Stimulated activated CD8-positive, alpha-beta memory T cell treated with anti-CD3 and anti-CD28 coated beads, Interleukin-4, amount 100 ng/mL, for 24 hours (primary cell): ENCODE results near the gene EPHB1.

Experiments
- DNase-seq: peaks from one replicate; pipeline ENCODE4 v3.0.0-alpha.2; 2020; ENCODE audit warnings: low read depth

Gene EPHB1

DNA sequence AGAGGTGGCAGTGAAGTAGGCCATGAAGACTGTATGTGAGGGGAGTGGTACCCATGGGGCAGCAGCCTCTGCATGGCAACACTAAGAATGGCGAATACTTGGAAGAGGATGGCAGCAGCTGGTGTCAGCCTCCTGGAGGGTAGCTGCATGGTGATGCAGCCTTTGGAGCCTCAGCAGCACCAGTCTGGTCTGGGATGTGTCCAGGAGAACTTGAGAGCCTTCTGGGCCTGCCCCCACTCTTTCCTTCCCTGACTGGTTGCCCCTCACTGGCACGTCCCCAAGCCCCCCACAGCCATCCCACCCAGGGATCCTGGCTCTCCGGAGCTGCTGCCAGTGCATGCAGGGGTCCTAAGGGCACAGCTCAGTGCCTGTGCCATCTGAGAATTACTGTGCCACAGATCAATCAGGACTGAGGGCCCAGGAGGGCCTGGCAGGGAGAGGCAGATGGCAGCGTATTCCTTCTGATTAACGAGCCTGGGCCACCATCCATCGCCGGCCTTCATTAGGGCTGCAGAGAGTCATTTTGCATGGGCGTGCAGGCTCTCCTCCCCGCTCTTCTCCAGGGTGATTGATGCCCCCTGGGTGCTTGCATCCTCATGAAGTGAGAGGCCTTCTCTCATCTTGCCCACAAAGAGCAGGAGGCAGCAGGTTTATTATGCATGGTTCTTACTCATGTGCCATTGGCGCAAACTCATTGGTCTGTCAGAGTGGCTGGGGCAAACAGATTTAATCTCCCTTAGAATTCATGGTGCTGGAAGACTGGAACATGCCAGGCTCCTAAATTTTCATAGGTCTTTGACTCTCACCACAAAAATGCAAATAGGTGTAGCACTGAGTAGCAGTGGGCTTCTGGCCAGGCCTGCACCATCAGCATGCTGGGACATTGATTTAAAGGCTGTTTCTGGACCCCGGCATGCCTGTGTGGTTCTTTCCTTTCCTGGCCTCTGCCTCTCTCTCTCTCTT, 116.8 kb downstream of the EPHB1 start:
- no peak for DNase-seq

GRCh38 chr3:134916276-134916961, 121.4 kb downstream of the EPHB1 start:
- DNase-seq: no peak

DNA sequence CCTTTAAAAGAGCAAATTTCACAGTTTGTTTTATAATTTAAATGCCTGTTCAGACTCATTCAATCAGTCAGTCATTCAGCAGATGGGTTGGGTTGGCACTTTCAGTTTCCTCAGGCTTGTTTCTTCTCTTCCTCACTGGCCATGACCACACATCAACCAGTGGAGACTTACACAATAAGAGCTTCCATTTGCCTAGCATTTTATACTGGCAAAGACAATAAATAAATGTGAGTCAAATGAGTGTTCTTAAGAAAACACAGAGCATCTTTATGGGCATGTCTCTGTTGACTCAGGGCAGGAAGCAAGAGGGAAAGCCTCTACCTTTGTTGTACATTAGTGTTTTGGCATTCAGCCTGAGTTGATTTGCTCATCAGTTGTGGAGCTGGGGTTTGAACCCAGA, 122.6 kb downstream of the EPHB1 start:
- DNase-seq: no peak

GRCh38 chr3:134918441-134918840, 123.4 kb downstream of the EPHB1 start:
- no peak for DNase-seq

GRCh38 chr3:134922101-134922500, 127.0 kb downstream of the EPHB1 start:
- no peak for DNase-seq

DNA sequence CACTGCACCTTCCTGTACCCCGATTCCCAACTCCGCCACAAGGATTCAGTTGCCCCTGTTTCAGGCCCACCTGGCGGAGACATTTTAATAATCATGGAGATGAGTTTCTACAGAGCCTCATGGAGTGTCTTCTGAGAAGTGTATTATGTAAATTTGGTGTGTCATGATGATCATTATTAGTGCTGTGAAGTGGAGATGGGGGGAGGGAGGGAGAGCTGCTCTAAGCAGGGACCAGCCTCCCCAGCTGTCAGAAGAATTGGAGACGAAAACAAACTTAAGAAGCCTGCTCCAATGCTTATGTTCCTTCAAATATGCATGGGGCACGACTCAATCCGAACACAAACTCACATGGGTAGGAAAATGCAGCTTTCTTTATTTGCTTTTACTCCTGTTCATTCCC, 127.8 kb downstream of the EPHB1 start:
- no peak for DNase-seq

- no peak for DNase-seq
Measured at GRCh38 chr3:134923286-134923685, 128.2 kb downstream of the EPHB1 start.

- no peak for DNase-seq
Measured at GRCh38 chr3:134927599-134927998, 132.5 kb downstream of the EPHB1 start.

DNA sequence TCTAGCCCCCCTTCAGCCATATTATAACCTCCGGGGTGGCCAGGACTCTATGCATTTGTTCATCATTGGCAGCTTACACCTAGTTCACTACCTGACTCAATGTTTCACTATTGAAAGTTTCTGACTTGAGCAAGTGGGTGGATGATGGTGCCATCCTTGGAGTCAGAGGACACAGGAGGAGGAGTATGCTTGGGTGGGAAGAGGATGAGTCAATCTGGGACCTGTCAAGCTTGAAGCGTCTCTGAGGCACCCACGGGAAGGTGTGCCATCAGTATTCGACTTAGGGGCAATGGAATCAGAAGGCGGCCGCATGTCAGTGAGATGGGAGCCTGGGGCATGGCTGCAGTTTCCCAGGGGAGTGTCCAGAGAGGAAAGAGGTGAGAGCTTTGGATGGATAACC, 133.3 kb downstream of the EPHB1 start:
- DNase-seq: no peak

DNA sequence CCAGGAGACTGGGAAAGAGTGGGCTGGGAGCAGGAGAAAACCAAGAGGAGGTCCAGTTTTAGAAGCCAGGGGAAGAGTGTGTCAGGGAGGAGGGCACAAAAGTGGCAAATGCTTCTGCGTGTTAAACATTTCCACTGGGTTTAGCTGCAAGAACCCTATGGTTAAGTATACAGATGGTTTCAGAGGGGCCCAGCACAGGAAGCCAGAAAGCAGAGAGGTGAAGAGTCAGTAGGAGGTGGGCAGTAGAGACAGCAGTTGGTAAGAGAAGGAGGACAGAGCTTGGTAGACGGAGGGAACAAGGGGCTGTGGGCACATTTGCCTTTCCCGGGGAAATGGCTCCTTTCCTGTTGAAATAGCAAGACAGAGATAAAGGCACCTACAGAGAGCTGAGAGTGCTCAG, 133.8 kb downstream of the EPHB1 start:
- DNase-seq: no peak

DNA sequence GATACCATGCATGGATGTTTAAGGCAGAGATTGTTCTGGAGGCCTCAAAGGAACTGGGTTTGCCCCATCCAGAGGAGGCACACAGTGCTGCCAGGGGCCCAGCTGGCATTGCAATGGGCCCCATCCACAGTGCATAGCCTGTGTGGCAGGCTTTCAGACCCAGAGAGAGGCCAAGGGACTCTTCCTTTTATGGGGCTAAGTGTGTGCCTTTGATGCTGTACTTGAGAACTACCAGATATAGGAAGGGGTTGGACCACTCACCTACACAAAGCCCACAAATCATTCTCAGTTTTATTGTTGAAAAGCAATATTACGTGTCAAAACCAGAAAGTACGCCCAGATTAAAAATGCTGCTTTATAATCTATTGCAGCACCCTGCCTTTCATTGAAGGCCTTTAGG, 134.9 kb downstream of the EPHB1 start:
- no peak for DNase-seq

DNA sequence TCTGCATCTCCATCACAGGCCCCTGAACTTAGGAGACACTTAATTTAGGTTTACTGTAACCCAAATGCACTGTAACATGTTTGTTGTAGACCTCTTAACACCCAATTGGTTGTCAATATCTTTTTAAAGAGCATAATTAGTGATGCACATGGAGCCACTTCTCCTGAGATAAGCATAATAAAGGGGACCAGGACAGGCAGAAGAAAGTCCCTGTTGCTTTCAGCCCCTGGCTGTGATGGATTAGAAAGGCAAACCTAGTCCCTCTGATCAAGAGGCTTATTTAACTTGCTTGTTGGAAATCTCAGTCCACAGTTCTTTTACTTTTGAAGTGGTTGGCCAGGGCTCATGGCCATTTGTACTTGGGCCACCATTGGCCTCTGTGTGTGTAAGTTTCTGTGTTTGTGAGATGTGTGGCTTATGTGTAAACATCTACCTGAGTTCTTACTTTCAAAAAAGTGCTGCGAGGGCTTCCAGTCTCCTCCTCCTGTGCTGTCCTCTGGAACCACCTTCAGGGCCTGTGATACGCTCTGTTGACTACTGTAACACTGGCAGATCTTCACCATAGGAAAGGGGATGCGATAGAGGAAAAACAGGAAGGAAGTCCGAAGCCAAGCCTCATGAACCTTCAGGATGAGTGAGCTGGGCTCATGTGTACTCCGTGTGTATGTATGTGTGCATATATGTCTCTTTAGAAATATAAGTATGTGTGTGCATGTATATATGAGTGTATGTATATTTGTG, 136.2 kb downstream of the EPHB1 start:
- DNase-seq: no peak

- DNase-seq: no peak
Measured at GRCh38 chr3:134932035-134932434, 137.0 kb downstream of the EPHB1 start.

DNA sequence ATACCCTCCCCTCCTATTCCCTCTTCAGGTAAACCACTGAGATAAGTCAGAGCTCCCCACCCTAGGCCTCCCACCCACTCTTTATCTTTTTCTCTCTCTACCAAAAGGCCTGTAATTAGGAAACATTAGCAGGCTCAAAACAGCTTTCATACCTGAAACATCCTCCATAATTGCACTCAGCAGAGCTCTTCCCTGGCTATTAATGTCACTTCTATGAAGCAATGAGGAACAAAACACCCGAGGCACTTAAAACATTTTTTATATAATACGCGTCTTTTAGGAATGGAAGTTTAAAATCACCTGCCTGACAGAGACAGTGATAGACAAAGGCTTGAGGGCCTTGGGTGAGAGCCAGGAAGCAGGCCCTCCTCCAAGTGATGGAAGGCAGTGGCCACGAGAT, 138.9 kb downstream of the EPHB1 start:
- DNase-seq: no peak

- DNase-seq: no peak
Measured at GRCh38 chr3:134934933-134935332, 139.9 kb downstream of the EPHB1 start.

- DNase-seq: no peak
Measured at GRCh38 chr3:134937256-134938028, 142.4 kb downstream of the EPHB1 start.

- DNase-seq: no peak
Measured at GRCh38 chr3:134938029-134938525, 143.0 kb downstream of the EPHB1 start.

DNA sequence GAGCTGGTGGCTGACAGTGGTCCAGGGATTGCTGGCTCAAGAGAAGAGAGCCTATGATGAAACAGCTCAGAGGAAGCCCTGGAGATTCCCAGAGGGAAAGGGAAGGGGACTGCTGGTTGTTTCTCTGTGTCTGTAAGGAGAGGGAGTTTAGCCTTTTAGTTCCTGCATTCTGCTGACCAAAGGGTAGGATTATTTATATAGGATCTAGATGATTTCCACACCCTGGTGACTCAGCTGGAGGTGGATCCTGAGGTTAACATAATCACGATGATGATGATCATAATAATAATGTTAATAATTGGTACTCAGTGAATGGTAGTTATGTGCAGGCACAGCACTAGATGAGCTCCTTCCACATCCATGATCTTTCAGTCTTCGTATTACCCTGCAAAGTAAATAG, 144.9 kb downstream of the EPHB1 start:
- DNase-seq: no peak

- DNase-seq: no peak
Measured at GRCh38 chr3:134941820-134942219, 146.8 kb downstream of the EPHB1 start.

- DNase-seq: no peak
Measured at GRCh38 chr3:134944429-134944828, 149.4 kb downstream of the EPHB1 start.

DNA sequence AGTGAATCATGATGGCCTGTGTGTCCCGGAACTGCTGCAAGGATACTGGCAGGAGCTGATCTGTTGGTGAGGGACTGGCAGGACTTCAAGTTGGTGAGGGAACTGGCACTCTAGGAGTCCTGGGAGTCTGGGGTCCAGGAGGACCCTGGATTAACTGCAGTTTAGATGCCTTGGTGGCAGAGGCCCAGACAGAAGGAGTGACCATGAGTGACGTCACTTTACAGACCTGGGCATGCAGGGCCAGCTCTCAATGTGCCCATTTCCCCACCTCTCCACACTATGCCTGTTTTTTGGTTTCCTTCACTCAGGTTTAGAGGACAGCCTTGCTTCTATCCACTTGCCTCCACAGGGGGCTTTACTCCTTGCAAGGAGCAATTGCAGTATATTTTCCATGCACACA, 154.1 kb downstream of the EPHB1 start:
- DNase-seq: no peak

DNA sequence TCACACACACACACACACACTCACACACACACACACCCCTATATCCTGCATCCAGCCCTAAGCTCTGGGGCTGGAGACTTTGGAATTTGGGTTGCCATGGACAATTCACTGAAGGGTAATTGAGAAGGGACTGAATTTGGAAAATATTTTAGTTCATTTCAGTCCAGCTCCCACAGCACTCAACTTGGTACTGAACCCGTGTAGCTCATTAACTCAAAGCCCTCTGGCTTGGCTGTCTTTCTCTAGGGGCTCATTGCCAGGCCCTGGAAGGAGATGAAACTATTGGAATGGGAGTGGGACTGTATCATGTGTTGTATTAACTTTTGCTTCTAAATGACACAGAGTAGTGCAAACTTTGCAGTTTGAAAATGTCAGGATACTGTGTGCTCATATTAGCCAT, 157.3 kb downstream of the EPHB1 start:
- no peak for DNase-seq
